ENCODE results near the gene GBX1. TPM values are rescaled to one million over a fixed set of nuclear protein-coding genes. Genes with fewer than 3 reads are reported as not detected.
A peak's percentile ranks its signal among the peaks of the same experiment; 100 is the strongest.

The GBX1 gene
- total RNA-seq, 6 experiments from 2014 or later, result not detected

DNA sequence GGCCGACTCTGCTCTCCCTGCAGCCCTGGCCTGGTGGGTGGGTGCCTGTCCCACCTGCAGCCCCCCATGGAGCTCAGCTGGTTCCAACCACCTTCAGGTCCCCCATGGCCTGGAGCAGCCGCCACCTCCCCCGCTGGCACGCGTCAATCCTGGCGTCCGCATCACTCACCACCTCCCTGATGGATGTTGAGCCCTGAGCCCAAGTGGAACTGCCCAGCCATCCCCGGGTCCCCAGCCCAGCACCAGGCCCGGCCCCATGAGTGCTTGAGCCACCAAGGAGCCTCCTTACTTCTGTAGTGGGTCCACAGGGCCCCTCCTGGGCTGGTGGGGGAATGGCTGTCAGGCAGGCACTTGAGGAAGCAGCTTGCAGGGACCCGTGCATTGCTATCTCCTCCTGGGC is 66.6 kb downstream of the GBX1 start:
- H3K4me1 ChIP-seq, result no peaks in the 10 kb centered on the region
- no CpG with 5 or more reads among the region's 10 CpGs for WGBS (ENCODE audit: insufficient coverage, low coverage, low lambda C conversion rate, missing lambda C conversion rate)
- DNase-seq (no peak), ATAC-seq (peak in 1 of 4 donors; percentile 17)
- TF ChIP-seq, protein P1, sequence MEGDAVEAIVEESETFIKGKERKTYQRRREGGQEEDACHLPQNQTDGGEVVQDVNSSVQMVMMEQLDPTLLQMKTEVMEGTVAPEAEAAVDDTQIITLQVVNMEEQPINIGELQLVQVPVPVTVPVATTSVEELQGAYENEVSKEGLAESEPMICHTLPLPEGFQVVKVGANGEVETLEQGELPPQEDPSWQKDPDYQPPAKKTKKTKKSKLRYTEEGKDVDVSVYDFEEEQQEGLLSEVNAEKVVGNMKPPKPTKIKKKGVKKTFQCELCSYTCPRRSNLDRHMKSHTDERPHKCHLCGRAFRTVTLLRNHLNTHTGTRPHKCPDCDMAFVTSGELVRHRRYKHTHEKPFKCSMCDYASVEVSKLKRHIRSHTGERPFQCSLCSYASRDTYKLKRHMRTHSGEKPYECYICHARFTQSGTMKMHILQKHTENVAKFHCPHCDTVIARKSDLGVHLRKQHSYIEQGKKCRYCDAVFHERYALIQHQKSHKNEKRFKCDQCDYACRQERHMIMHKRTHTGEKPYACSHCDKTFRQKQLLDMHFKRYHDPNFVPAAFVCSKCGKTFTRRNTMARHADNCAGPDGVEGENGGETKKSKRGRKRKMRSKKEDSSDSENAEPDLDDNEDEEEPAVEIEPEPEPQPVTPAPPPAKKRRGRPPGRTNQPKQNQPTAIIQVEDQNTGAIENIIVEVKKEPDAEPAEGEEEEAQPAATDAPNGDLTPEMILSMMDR (IDR thresholded peaks at IDR 0.05), result no peak
- TF ChIP-seq POLR2A (IDR thresholded peaks at IDR 0.05), result no peak
- intact Hi-C loops (cut with DNase I), result no loop called here
- H3K4me3 ChIP-seq, result no peak overlapping the region
- no peaks in the 10 kb centered on the region for H3K9me3 ChIP-seq
- H3K27ac ChIP-seq, result no peak overlapping the region
- H3K36me3 ChIP-seq, result no peaks in the 10 kb centered on the region
- no peaks in the 10 kb centered on the region for H3K27me3 ChIP-seq

DNA sequence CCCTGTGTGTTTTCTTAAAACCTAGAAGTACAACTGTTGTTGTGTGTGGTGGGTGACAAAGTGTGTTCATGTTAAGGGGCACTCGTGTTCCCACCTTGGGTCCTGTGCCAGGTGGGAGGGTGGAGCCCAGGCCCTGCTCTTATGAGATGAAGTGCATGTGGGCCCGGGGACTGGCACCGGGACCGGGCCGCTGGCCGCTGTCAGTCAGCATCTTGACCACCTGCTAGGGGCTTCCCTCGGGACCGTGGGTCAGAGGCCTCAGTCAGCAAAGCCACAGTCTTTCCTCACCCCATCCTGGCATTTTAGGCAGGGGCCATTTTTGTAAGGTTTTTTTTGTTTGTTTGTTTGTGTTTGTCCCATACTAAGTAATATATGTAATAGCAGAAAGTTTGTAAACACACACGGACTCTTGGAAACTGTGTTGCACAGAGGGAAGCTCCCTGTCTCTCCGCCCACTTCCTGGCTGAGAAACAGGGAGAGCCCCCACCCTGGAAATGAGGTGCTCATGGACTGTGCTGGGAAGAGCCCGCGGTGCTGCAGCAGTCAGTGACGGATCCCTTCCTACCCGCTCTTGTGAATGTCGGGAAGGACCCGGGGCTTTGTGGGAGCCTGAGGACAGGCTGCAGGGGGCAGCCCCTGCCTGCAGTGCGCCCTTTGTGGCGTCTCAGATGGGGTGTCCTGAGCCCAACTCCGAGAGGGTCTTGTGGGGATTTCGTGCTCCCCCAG is 67.8 kb downstream of the GBX1 start:
- no peaks in the 10 kb centered on the region for H3K4me1 ChIP-seq
- H3K4me3 ChIP-seq, result no peak overlapping the region
- TF ChIP-seq, protein P1 (IDR thresholded peaks at IDR 0.05), result no peak
- H3K36me3 ChIP-seq, result no peaks in the 10 kb centered on the region
- H3K9me3 ChIP-seq, result no peaks in the 10 kb centered on the region
- ATAC-seq, result peak; percentile 8 to 49 (median 21)
- DNase-seq, result no peak
- 40% methylated on average over 1 of the region's 20 CpGs for WGBS (ENCODE audit: insufficient coverage, low coverage, low lambda C conversion rate, missing lambda C conversion rate)
- H3K27ac ChIP-seq, result no peak overlapping the region
- intact Hi-C loops (cut with DNase I), result no loop called here
- H3K27me3 ChIP-seq, result no peaks in the 10 kb centered on the region

Other genes with a start within 250 kb of the GBX1 start
- under 1 TPM in 5 of 6 experiments, not detected in 1; 0.11 to 0.69 (median 0.18) TPM for gene KCNH2, start 189.4 kb downstream of the GBX1 start, total RNA-seq
- 1 to 10 TPM; 2.4 to 9.2 (median 5.0) TPM for gene NOS3, start 176.7 kb downstream of the GBX1 start, total RNA-seq
- gene ATG9B, start 143.2 kb downstream of the GBX1 start, total RNA-seq, result under 1 TPM in 1 of 6 experiments, not detected in 5; 0.40 TPM
- 10 to 100 TPM; 22.3 to 33.8 (median 26.8) TPM for gene ABCB8, start 139.2 kb downstream of the GBX1 start, total RNA-seq
- gene ASIC3, start 119.2 kb downstream of the GBX1 start, total RNA-seq, result 1 to 10 TPM in 5 of 6 experiments, under 1 TPM in 1; 0.53 to 1.2 (median 1.2) TPM
- 1 to 10 TPM; 5.0 to 9.6 (median 6.1) TPM for gene CDK5, start 109.8 kb downstream of the GBX1 start, total RNA-seq
- gene SLC4A2, start 108.1 kb downstream of the GBX1 start, total RNA-seq, result 100 to 1,000 TPM in 4 of 6 experiments, 10 to 100 TPM in 2; 74.0 to 140 (median 106) TPM
- 10 to 100 TPM; 33.4 to 48.8 (median 43.9) TPM for gene FASTK, start 86.9 kb downstream of the GBX1 start, total RNA-seq
- 10 to 100 TPM; 27.7 to 63.1 (median 41.8) TPM for gene TMUB1, start 84.2 kb downstream of the GBX1 start, total RNA-seq
- gene AGAP3, start 81.2 kb downstream of the GBX1 start, total RNA-seq, result 10 to 100 TPM; 36.3 to 44.3 (median 39.5) TPM
- gene ASB10, start 19.6 kb upstream of the GBX1 start, total RNA-seq, result not detected
- not detected for gene H2BK1, start 42.8 kb upstream of the GBX1 start, total RNA-seq
- 10 to 100 TPM in 4 of 6 experiments, 1 to 10 TPM in 2; 7.3 to 22.3 (median 11.4) TPM for gene ABCF2, start 59.5 kb upstream of the GBX1 start, total RNA-seq
- gene CHPF2, start 64.8 kb upstream of the GBX1 start, total RNA-seq, result 10 to 100 TPM; 11.9 to 20.7 (median 17.7) TPM
- gene SMARCD3, start 81.0 kb upstream of the GBX1 start, total RNA-seq, result 1 to 10 TPM; 2.4 to 7.3 (median 2.7) TPM
- gene NUB1, start 174.1 kb upstream of the GBX1 start, total RNA-seq, result 10 to 100 TPM; 21.1 to 31.3 (median 26.2) TPM
- under 1 TPM in 5 of 6 experiments, not detected in 1; 0.31 to 0.74 (median 0.44) TPM for gene WDR86, start 242.3 kb upstream of the GBX1 start, total RNA-seq

All from right lobe of liver (tissue), 6 donors.